VCaP (cell line): Measurements from ENCODE around the gene TENT4B.

Experiments
- H3K27ac ChIP-seq: fragments of 450-650 bp; 2 replicates; pipeline ENCODE4 v1.5.1; 2017
- TF ChIP-seq, protein P1 (sequence below): fragments of 450-650 bp; conservative IDR thresholded peaks from 2 replicates; pipeline ENCODE4 v1.5.1; 2017; ENCODE audit warnings: mild to moderate bottlenecking, moderate library complexity

TENT4B gene

DNA sequence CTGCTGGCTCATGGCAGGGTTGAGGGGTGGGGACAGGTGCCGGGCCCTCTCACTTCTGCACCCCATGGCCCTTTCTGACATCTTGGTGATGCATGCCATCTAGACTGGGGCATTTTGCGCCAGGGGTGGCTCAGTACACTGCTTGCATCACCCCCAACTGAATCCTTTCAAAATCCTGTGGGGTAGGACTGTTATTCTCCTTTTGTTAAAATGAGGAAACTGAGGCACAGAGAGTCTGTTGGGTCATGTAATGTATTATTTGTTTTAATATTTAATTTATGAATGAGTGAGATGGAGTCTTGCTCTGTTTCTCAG, 123.2 kb downstream of the TENT4B start:
- H3K27ac ChIP-seq: no peak overlapping the region

DNA sequence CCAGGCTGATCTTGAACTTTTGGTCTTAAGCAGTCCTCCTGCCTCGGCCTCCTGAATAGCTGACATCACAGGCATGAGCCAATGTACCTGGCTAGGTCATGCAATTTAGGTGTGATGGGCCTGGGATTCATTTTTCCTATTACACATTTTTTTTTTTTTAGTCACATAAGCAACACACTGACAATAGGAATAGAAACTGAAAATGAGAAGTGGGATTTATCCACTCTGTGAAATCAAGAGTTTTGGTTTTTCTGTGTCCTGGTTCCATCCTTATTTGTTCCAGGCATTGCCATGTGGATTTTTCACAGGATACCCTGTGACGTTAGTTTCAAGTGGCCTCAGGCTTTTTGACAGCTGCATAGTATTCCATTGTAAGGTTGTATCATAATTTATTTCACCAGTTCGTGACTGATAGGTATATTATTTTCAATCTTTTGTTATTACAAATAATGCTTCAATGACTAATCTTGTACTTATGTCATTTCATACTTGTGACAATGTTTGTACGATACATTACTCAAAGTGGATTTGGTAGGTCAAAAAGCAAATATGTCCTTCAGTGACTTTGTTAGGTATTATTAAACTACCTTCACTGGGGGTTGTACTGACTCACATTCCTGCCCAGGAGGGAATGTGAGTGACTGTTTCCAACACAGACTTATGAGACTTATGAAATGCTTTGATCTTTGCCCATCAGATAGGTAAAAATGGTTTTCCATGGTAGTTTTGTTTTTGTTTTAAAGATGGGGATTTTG, 123.9 kb downstream of the TENT4B start:
- TF ChIP-seq, protein P1, sequence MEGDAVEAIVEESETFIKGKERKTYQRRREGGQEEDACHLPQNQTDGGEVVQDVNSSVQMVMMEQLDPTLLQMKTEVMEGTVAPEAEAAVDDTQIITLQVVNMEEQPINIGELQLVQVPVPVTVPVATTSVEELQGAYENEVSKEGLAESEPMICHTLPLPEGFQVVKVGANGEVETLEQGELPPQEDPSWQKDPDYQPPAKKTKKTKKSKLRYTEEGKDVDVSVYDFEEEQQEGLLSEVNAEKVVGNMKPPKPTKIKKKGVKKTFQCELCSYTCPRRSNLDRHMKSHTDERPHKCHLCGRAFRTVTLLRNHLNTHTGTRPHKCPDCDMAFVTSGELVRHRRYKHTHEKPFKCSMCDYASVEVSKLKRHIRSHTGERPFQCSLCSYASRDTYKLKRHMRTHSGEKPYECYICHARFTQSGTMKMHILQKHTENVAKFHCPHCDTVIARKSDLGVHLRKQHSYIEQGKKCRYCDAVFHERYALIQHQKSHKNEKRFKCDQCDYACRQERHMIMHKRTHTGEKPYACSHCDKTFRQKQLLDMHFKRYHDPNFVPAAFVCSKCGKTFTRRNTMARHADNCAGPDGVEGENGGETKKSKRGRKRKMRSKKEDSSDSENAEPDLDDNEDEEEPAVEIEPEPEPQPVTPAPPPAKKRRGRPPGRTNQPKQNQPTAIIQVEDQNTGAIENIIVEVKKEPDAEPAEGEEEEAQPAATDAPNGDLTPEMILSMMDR: no peak
- H3K27ac ChIP-seq: no peak overlapping the region

More for the DNA sequence above, 123.2 kb downstream of the TENT4B start:
- TF ChIP-seq, protein P1: no peak

GRCh38 chr16:50278251-50278650, 125.1 kb downstream of the TENT4B start:
- TF ChIP-seq, protein P1: no peak
- no peak overlapping the region for H3K27ac ChIP-seq

DNA sequence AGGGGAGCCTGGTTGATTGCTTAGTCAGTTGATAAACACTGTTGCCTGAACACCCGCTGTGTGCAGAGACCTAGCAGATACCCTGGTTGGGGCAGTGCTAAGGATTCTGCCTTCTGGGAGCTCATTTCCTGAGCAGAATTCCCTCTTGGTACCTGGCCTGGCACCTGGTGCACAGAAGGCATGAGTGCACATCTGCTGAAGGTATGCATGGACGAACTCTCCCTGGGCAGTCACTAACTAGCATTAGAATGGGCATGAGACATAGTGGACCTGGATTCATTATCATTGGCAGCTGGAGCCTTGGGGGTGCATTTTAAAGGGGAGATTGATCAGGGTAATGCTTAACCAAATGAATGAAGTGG, 126.4 kb downstream of the TENT4B start:
- TF ChIP-seq, protein P1: no peak
- H3K27ac ChIP-seq: no peak overlapping the region

- TF ChIP-seq, protein P1: no peak
- no peak overlapping the region for H3K27ac ChIP-seq
Measured at GRCh38 chr16:50280932-50281331, 127.8 kb downstream of the TENT4B start.
